Measurements from ENCODE around the gene MANSC1.
A peak's percentile ranks its signal among the peaks of the same experiment; 100 is the strongest.
"Not testable (repeated sequence)": the region's sequence is repeated elsewhere in the genome, so short reads cannot be mapped to it uniquely, and the experiment has no call there.

Gene MANSC1

DNA sequence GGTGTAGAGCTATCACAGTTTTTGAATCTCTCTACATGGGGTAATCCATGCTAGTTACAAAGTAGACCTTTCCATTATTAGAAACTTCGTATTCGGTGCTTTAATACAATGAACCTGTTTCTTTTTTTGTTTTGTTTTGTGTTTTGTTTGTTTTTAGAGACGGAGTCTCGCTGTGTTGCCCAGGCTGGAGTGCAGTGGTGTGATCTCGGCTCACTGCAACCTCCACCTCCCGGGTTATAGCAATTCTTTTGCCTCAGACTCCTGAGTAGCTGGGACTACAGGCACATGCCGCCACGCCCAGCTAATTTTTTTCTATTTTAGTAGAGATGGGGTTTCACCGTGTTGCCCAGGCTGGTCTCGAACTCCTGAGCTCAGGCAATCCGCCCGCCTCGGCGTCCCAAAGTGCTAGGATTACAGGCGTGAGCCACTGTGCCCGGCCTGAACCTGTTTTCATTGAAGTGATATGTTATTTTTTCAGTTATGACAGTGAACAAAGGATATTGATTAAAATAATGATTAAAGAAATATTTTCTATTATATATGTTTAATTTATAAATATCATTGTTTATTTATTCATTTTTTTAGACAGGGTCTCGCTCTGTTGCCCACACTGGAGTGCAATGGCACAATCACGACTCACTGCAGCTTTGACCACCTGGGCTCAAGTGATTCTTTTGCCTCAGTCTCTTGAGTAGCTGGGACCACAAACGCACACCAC lies 1.6 kb upstream of the MANSC1 start:
- peaks cover 12% of the 10 kb centered on the region for H3K4me1 ChIP-seq (ENCODE audit: insufficient read depth, low read length)
- not testable (repeated sequence) for H3K36me3 ChIP-seq (ENCODE audit: insufficient read depth, low read length); H3K9me3 ChIP-seq (ENCODE audit: control insufficient read depth, insufficient read depth, low read length); H3K9ac ChIP-seq (ENCODE audit: low read depth, low read length)

DNA sequence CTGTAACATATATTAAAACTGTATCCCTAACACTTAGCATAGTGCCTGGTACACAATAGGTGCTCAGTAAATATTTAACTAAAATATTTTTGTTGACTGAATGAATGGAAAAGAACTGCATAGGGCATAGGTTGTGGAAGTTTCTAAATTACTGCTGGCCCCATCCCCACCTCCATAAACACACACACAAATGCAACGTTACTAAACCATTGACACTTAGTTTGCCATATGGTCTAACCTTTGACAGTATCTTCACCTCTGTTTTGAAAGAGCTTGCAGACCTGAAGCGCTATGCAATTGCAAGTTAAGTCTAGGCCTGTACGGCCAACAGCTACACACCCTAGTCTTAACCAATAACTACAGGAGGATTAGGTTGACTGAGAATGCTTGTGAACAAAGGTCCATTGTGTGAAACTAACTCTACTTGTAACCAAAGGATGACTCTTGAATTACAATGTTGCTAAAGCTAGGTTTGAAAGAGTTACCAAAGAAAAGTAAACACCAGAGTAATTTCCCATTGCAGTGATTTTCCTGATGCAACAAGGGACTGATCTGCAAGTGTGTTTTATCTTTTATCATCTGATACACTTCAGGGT lies 924 bp upstream of the MANSC1 start:
- no peaks in the 10 kb centered on the region for H3K9me3 ChIP-seq (ENCODE audit: control insufficient read depth, insufficient read depth, low read length)
- no peaks in the 10 kb centered on the region for H3K36me3 ChIP-seq (ENCODE audit: insufficient read depth, low read length)
- H3K4me1 ChIP-seq (ENCODE audit: insufficient read depth, low read length): peaks cover 12% of the 10 kb centered on the region
- 0 out of 2 replicates have a peak overlapping the region, but pooled peaks have one; percentile 71 for H3K9ac ChIP-seq (ENCODE audit: low read depth, low read length)

DNA sequence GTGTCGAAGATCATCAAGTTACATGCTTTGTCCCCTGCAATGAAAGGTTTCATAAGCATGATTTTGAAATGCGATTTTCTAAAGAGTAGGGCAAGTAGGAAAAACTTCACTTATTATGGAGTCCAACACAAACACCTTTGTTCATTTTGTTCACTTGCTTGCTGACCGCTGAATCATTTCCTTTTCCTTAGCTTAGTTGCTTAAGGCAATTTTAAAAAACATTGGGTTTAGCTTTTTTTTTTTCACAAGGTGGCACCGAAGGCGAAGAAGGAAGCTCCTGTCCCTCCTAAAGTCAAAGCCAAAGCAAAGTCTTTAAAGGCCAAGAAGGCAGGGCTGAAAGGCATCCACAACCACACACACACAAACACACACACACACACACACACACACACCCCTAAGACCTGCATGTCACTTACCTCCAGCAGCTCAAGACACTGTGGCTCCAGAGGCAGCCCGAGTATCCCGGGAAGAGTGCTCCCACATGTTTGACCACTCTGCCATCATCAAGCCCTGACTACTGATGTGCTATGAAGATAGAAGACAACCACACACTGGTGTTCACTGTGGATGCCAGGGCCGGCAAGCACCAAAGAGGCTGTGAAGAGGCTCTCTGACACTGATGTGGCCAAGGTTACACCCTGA lies 11.4 kb downstream of the MANSC1 start:
- Histone ChIP-seq H3K9ac (ENCODE audit: low read depth, low read length) (no peak overlapping the region), H3K4me1 (ENCODE audit: insufficient read depth, low read length) (no peaks in the 10 kb centered on the region; the same call in 1 of the 2 replicates), H3K36me3 (ENCODE audit: insufficient read depth, low read length) (no peaks in the 10 kb centered on the region), H3K9me3 (ENCODE audit: control insufficient read depth, insufficient read depth, low read length) (no peaks in the 10 kb centered on the region)

DNA sequence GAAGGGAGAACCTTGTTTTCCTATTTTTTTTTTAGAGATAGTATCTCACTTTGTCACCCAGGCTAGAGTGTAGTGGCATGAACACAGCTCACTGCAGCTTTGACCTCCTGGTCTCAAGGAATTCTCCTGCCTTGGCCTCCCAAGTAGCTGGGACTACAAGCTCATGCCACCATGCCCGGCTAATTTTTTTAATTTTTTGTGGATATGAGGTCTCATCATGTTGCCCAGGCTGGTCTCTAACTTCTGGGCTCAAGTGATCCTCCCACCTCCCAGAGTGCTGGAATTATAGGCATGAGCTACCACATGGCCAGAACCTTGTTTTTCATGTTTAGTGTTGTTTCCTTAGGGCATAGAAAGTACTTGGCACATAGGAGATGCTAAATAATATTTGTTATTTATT lies 13.5 kb downstream of the MANSC1 start:
- H3K36me3 ChIP-seq (ENCODE audit: insufficient read depth, low read length): no peaks in the 10 kb centered on the region

DNA sequence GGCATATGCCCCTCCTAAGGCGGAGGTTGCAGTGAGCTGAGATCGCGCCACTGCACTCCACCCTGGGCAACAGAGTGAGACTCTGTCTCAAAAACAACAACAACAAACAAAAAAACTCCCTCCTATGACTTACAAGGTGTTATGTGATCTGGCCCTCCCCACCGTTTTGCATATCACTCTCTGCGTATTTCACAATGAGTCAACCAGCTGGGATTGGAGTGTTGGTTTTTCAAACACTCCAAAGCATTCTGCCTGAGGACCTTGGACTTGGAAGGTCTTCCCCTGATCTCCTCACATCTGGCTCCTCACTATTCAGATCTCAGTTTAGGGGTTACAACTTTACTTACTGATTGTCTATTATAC lies 14.0 kb downstream of the MANSC1 start:
- Histone ChIP-seq H3K9me3 (ENCODE audit: control insufficient read depth, insufficient read depth, low read length) (no peaks in the 10 kb centered on the region), H3K4me1 (ENCODE audit: insufficient read depth, low read length) (peaks cover 9% of the 10 kb centered on the region; the same call in 1 of the 2 replicates), H3K9ac (ENCODE audit: low read depth, low read length) (no peak overlapping the region), H3K36me3 (ENCODE audit: insufficient read depth, low read length) (no peaks in the 10 kb centered on the region)

More for the DNA sequence above, 13.5 kb downstream of the MANSC1 start:
- Histone ChIP-seq H3K9me3 (ENCODE audit: control insufficient read depth, insufficient read depth, low read length) (no peaks in the 10 kb centered on the region), H3K4me1 (ENCODE audit: insufficient read depth, low read length) (peaks cover 7% of the 10 kb centered on the region; the same call in 1 of the 2 replicates), H3K9ac (ENCODE audit: low read depth, low read length) (no peak overlapping the region)

DNA sequence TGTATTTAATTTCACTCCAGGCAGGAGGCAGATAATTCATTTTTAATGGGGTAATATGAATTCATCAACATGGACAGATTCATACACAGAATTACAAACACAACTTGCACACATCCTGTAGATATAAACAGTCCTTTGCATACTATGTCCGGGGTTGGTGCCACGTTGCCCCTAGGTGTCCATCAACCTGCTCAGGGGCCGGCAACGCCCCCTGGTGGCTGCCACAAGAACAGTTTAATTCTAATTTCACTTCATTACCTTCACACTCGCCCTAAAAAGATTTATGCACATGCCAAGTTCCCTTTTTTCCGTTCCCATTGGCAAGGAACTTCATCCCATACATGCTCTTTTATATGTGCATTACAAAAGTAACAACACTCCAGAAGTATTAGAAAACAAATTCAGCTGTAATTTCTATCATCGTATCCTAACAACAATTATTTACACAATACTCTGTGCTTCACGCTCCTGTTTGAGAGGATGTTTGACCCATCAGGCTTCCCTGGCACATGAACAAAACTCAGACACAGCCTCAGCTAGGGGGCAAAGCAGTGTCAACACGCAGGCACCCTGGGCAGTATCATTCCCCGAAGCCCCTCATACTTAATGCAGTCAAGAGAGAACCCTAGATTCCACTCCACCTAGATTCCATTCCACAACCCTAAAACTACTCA lies 15.5 kb downstream of the MANSC1 start:
- Histone ChIP-seq H3K4me1 (ENCODE audit: insufficient read depth, low read length) (peaks cover 9% of the 10 kb centered on the region; the same call in 1 of the 2 replicates), H3K9ac (ENCODE audit: low read depth, low read length) (no peak overlapping the region), H3K36me3 (ENCODE audit: insufficient read depth, low read length) (no peaks in the 10 kb centered on the region), H3K9me3 (ENCODE audit: control insufficient read depth, insufficient read depth, low read length) (no peaks in the 10 kb centered on the region)

DNA sequence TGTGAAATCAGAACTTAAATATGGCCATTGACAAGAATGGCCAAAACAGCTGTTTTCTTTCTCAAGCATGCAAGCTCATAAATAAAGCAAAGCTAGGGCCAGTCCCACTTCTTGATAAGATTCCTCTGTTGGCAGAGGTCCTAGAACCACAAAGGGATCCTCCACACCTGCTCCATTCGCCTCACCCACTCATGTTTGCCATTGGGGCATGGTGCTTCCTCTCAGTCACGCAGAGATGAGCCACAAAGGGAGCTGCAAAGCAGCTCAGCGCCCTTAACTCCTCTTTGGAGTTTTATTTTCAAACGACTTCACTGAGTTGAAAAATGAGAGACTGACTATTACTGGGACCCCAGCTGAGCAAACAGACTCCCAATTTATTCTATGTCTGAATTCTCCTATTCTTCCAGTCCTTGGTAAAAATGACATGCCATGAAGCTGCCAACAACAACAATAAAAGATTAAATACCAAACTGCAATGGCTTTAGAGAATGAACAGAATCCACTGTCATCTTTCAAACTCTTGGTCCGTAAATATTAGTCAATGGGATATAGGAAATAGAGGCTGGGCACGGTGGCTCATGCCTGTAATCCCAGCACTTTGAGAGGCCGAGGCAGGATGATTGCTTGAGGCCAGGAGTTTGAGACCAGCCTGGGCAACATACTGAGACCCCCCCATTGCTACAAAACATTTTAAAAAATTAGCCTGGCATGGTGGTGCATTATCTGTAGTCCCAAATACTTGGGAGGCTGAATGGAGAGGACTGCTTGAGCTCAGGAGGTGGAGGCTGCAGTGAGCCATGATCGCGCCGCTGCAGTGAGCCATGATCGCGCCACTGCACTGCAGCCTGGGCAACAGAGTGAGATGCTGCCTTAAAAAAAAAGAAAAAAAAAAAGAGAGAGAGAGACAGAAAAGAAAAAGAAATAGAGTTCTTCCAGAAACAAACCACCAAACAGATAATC lies 16.4 kb downstream of the MANSC1 start:
- Histone ChIP-seq H3K36me3 (ENCODE audit: insufficient read depth, low read length) (no peaks in the 10 kb centered on the region), H3K9me3 (ENCODE audit: control insufficient read depth, insufficient read depth, low read length) (no peaks in the 10 kb centered on the region), H3K4me1 (ENCODE audit: insufficient read depth, low read length) (peaks cover 9% of the 10 kb centered on the region; the same call in 1 of the 2 replicates), H3K9ac (ENCODE audit: low read depth, low read length) (no peak overlapping the region)

DNA sequence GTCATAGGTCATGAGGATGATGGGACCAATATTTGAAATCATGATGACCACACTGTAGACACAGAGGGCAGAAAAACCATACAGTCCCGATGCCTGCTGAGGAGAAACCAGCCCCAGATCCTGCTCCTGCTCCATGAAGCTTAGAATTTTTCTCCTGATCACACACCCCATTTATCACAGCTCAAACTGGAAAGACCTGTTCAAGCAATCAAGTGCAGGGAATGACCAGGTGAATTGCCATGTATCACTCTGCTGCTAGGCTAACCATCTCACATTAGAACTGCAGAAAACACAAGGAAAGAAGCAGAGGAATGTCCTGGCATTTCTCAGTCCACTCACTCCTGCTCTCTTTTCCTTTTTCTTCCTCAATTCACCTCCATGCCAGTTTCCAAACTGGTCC lies 18.1 kb downstream of the MANSC1 start:
- Histone ChIP-seq H3K4me1 (ENCODE audit: insufficient read depth, low read length) (peaks cover 9% of the 10 kb centered on the region; the same call in 1 of the 2 replicates), H3K9ac (ENCODE audit: low read depth, low read length) (no peak overlapping the region), H3K36me3 (ENCODE audit: insufficient read depth, low read length) (no peaks in the 10 kb centered on the region), H3K9me3 (ENCODE audit: control insufficient read depth, insufficient read depth, low read length) (no peaks in the 10 kb centered on the region)

DNA sequence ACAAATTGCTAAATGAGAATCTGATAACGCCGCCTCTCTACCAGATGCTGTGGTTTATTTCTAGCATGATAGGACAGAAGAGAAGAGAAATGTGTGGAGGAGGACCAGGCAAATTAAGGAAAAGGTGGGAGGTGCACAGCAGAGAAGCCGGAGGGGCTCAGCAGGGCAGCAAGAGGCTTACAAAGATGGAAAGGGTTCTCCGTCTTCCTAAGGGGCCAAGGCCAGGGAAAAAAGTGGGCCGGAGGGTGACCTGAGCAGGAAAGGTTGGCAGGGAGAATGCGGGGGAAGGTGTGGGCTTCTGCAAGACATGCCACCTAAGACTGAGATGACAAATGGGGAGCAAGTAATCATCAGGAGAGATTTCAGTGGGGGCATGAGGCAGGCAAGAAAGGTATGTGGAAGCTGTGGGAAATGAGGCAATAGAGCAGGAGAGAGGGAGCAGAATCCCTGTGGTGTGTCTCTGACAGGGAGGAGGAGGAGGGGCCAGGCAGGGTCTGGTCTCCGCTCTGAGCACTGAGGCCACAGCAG lies 18.7 kb downstream of the MANSC1 start:
- Histone ChIP-seq H3K9me3 (ENCODE audit: control insufficient read depth, insufficient read depth, low read length) (no peaks in the 10 kb centered on the region), H3K4me1 (ENCODE audit: insufficient read depth, low read length) (peaks cover 9% of the 10 kb centered on the region; the same call in 1 of the 2 replicates), H3K36me3 (ENCODE audit: insufficient read depth, low read length) (no peaks in the 10 kb centered on the region), H3K9ac (ENCODE audit: low read depth, low read length) (no peak overlapping the region)

DNA sequence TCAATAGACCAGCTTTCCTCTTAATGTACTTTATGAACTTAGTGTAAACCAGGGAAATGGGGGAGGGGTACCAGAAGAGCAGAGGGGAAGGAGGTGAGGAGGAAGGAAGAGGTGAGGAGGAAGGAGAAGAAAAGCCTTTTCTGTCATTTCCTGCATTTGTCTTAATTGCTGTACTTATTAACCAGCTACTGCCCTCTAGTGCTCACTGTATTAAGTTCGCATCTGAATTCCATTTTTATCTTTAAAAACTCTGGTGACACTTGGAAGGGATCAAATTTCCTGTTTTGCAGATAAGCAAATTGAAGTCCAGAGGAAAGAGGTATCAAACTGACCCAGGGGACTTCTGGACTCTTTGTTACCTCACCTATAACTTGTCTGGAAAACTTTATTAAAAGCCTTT lies 22.2 kb downstream of the MANSC1 start:
- H3K36me3 ChIP-seq (ENCODE audit: insufficient read depth, low read length): no peaks in the 10 kb centered on the region
- H3K4me1 ChIP-seq (ENCODE audit: insufficient read depth, low read length): peaks cover 9% of the 10 kb centered on the region; the same call in 1 of the 2 replicates
- no peak overlapping the region for H3K9ac ChIP-seq (ENCODE audit: low read depth, low read length)
- no peaks in the 10 kb centered on the region for H3K9me3 ChIP-seq (ENCODE audit: control insufficient read depth, insufficient read depth, low read length)

DNA sequence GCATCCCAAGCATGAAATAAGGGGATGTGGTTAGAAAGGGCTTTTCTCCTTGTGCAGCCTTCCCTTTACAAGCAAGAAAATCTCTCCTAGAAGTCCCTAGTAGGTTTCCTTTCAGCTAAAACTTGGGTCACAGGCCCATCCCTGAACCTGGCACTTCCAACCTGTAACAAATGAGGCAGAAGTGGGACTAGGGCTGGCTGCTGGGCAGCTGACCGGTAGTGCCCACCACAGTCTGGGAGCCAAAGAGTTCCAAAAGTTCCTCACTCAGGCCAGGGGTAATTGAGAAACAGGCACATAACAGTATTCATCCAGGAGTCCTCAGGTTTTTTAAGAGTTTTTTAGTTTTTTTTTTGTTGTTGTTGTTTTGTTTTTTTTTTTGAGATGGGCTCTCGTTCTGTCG lies 23.8 kb downstream of the MANSC1 start:
- Histone ChIP-seq H3K9ac (ENCODE audit: low read depth, low read length) (no peak overlapping the region), H3K9me3 (ENCODE audit: control insufficient read depth, insufficient read depth, low read length) (peaks cover 3% of the 10 kb centered on the region; the same call in 1 of the 2 replicates), H3K36me3 (ENCODE audit: insufficient read depth, low read length) (no peaks in the 10 kb centered on the region), H3K4me1 (ENCODE audit: insufficient read depth, low read length) (no peaks in the 10 kb centered on the region; the same call in 1 of the 2 replicates)

DNA sequence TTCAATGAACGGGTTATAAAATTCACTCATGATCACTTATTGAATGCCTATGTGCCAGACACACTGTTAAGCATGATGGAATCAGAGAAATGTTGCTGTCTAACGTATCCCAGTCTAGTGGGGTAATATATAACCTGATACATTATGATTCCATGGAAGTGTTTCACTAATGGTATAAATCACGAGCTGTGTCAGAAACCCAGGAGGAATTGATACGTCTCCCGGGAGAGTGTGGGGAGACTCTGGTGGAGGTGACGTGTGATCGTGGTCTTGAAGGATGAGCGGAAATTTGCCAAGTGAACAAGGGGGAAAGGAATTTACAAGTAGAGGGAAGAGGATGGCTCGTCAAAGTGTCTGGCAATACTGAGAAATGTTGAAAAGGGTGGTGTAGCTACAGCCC lies 26.5 kb downstream of the MANSC1 start:
- peaks cover 10% of the 10 kb centered on the region for H3K4me1 ChIP-seq (ENCODE audit: insufficient read depth, low read length)

DNA sequence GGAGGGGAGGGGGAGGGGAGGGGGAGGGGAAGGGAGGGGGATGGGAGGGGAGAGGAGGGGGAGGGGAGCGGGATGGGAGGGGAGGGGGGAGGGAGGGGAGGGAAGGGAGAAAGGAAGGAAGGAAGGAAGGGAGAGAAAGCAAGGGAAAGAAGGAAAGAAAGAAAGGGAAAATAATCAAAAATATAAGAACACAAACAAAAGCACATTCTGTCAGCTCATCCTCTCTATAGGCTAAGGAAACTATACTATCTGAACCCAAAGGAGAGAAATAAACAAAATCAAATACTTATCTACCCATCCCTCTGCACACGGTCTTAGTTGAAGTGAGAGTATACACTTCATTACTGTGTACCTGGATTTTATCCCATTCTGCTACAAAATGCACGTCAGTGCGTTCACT lies 26.9 kb downstream of the MANSC1 start:
- H3K4me1 ChIP-seq (ENCODE audit: insufficient read depth, low read length): peaks cover 10% of the 10 kb centered on the region
- no peak overlapping the region for H3K9ac ChIP-seq (ENCODE audit: low read depth, low read length)
- no peaks in the 10 kb centered on the region for H3K36me3 ChIP-seq (ENCODE audit: insufficient read depth, low read length)
- H3K9me3 ChIP-seq (ENCODE audit: control insufficient read depth, insufficient read depth, low read length): peaks cover 3% of the 10 kb centered on the region; the same call in 1 of the 2 replicates

More for the DNA sequence above, 26.5 kb downstream of the MANSC1 start:
- Histone ChIP-seq H3K36me3 (ENCODE audit: insufficient read depth, low read length) (no peaks in the 10 kb centered on the region), H3K9ac (ENCODE audit: low read depth, low read length) (no peak overlapping the region), H3K9me3 (ENCODE audit: control insufficient read depth, insufficient read depth, low read length) (peaks cover 3% of the 10 kb centered on the region; the same call in 1 of the 2 replicates)
